ENCODE measurements around the gene MICU1. TPM values are rescaled to one million over a fixed set of nuclear protein-coding genes. Genes with fewer than 3 reads are reported as not detected.

MICU1 gene
- total RNA-seq, 1 experiment from 2014 or later = 39.4 TPM

DNA sequence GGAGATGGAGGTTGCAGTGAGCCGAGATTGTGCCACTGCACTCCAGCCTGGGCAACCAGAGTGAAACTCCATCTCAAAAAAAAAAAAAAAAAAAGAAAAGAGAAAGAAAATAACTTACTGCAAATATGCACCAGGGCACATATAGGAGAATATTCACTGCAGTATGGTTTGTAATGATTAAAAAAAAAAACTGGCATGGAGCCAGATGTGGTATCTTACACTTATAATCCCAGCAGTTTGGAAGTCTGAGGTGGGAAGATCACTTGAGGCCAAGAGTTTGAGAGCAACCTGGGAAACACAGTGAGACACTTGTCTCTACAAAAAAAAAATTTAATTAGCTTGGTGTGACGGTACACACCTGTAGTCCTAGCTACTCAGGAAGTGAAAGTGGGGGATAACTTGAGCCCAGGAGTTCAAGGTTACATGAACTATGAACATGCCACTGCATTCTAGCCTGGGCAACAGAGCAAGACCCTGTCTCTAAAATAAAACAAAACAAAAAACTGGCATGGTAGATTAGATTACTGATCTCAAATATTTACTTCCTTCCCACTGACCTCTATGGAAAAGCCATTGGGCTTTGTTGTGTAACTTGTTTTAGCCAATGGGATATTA lies 85.6 kb downstream of the MICU1 start:
- BruUV-seq (replicated peaks) = no TSS peak
- intact Hi-C loops (cut with micrococcal nuclease) = no loop called here
- ChIA-PET RAD21 (ENCODE audit: low non-redundant PET in 1 of 2, low total read pairs in 2 of 2, uncharacterized antibody in 2 of 2, unreplicated experiment in 2 of 2) (no interaction called here), POLR2A (no interaction called here), CTCF (no interaction called here)
- Histone ChIP-seq H3K79me2 (ENCODE audit: insufficient read depth, low read length) (no peaks in the 10 kb centered on the region), H3K27ac (ENCODE audit: low read depth, low read length) (no peak overlapping the region), H3K9me3 (ENCODE audit: control insufficient read depth in 1 of 2, insufficient read depth in 1 of 2, low read depth in 1 of 2, low read length in 2 of 2) (peaks cover 0 to 6% of the 10 kb centered on the region in 2 experiments; a peak in 1 of 4 replicates), H3K4me2 (ENCODE audit: low read length) (no peak overlapping the region), H2AFZ (ENCODE audit: low read depth, low read length, poor library complexity, severe bottlenecking) (no peak overlapping the region), H3K4me1 (ENCODE audit: control insufficient read depth in 1 of 2, insufficient read depth in 2 of 2, low read length in 2 of 2) (peaks cover 0 to 6% of the 10 kb centered on the region in 2 experiments; a peak in 1 of 4 replicates), H3K4me3 (replicated peaks in 1 of 2; ENCODE audit: low read depth in 1 of 2, low read length in 2 of 2) (no peak overlapping the region), H3K36me3 (ENCODE audit: control insufficient read depth in 1 of 2, insufficient read depth in 2 of 2, low read length in 2 of 2) (0 out of 4 replicates have a peak, but pooled peaks cover 0 to 6% of the 10 kb centered on the region in 2 experiments), H3K9ac (ENCODE audit: low read length) (no peak overlapping the region), H3K9me2 (ENCODE audit: insufficient read depth) (no peaks in the 10 kb centered on the region), H3K27me3 (ENCODE audit: insufficient read depth, low read length) (no peaks in the 10 kb centered on the region), H4K20me1 (ENCODE audit: insufficient read depth) (no peaks in the 10 kb centered on the region)
- TF ChIP-seq SRF (IDR thresholded peaks at IDR 0.05; ENCODE audit: low read depth) = no peak
- TF ChIP-seq, protein P1, sequence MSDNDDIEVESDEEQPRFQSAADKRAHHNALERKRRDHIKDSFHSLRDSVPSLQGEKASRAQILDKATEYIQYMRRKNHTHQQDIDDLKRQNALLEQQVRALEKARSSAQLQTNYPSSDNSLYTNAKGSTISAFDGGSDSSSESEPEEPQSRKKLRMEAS (IDR thresholded peaks at IDR 0.05) = no peak
- TF ChIP-seq CEBPB (IDR thresholded peaks at IDR 0.05; ENCODE audit: low read depth) = no peak
- TF ChIP-seq SIN3A (IDR thresholded peaks at IDR 0.05; ENCODE audit: low read depth) = no peak
- TF ChIP-seq, protein P2, sequence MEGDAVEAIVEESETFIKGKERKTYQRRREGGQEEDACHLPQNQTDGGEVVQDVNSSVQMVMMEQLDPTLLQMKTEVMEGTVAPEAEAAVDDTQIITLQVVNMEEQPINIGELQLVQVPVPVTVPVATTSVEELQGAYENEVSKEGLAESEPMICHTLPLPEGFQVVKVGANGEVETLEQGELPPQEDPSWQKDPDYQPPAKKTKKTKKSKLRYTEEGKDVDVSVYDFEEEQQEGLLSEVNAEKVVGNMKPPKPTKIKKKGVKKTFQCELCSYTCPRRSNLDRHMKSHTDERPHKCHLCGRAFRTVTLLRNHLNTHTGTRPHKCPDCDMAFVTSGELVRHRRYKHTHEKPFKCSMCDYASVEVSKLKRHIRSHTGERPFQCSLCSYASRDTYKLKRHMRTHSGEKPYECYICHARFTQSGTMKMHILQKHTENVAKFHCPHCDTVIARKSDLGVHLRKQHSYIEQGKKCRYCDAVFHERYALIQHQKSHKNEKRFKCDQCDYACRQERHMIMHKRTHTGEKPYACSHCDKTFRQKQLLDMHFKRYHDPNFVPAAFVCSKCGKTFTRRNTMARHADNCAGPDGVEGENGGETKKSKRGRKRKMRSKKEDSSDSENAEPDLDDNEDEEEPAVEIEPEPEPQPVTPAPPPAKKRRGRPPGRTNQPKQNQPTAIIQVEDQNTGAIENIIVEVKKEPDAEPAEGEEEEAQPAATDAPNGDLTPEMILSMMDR (IDR thresholded peaks at IDR 0.05 in 2 of 3, conservative IDR thresholded peaks at IDR 0.05 in 1 of 3; ENCODE audit: borderline replicate concordance in 1 of 3, insufficient read depth in 1 of 3, low read depth in 2 of 3, low read length in 2 of 3) = no peak
- TF ChIP-seq EGR1 (IDR thresholded peaks at IDR 0.05; ENCODE audit: low read depth) = no peak
- no peak for TF ChIP-seq EZH2 (IDR thresholded peaks at IDR 0.05)
- TF ChIP-seq JUND (IDR thresholded peaks at IDR 0.05) = no peak
- ATAC-seq (no peak), DNase-seq (ENCODE audit: low read depth, low spot score) (no peak)

DNA sequence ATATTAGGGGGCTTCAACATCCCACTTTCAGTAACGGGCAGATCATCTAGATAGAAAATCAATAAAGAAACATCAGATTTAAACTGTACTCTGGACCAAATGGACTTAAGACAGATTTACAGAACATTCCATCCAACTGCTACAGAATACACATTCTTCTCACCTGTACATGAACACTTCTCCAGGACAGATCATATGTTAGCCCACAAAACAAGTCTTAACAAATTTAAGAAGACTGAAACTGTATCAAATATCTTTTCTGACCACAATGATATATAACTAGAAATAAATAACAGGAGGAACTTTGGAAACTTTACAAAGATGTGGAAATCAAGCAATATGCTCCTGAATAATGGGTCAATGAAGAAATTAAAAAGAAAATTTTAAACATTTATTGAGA lies 86.7 kb downstream of the MICU1 start:
- ChIA-PET CTCF (no interaction called here), RAD21 (ENCODE audit: low non-redundant PET in 1 of 2, low total read pairs in 2 of 2, uncharacterized antibody in 2 of 2, unreplicated experiment in 2 of 2) (no interaction called here), POLR2A (no interaction called here)
- intact Hi-C loops (cut with micrococcal nuclease) = no loop called here
- BruUV-seq (replicated peaks) = no TSS peak
- TF ChIP-seq FOSL1 (IDR thresholded peaks at IDR 0.05; ENCODE audit: low read depth) = no peak
- Histone ChIP-seq H3K27me3 (ENCODE audit: insufficient read depth, low read length) (no peaks in the 10 kb centered on the region), H3K4me1 (ENCODE audit: control insufficient read depth in 1 of 2, insufficient read depth in 2 of 2, low read length in 2 of 2) (peaks cover 0 to 6% of the 10 kb centered on the region in 2 experiments; a peak in 1 of 4 replicates), H3K9me2 (ENCODE audit: insufficient read depth) (no peaks in the 10 kb centered on the region), H3K9ac (ENCODE audit: low read length) (no peak overlapping the region), H3K9me3 (ENCODE audit: control insufficient read depth in 1 of 2, insufficient read depth in 1 of 2, low read depth in 1 of 2, low read length in 2 of 2) (peaks cover 0 to 6% of the 10 kb centered on the region in 2 experiments; a peak in 1 of 4 replicates), H2AFZ (ENCODE audit: low read depth, low read length, poor library complexity, severe bottlenecking) (no peak overlapping the region), H4K20me1 (ENCODE audit: insufficient read depth) (no peaks in the 10 kb centered on the region), H3K4me2 (ENCODE audit: low read length) (no peak overlapping the region), H3K36me3 (ENCODE audit: control insufficient read depth in 1 of 2, insufficient read depth in 2 of 2, low read length in 2 of 2) (0 out of 4 replicates have a peak, but pooled peaks cover 0 to 6% of the 10 kb centered on the region in 2 experiments), H3K79me2 (ENCODE audit: insufficient read depth, low read length) (no peaks in the 10 kb centered on the region), H3K4me3 (replicated peaks in 1 of 2; ENCODE audit: low read depth in 1 of 2, low read length in 2 of 2) (no peak overlapping the region), H3K27ac (ENCODE audit: low read depth, low read length) (no peak overlapping the region)
- DNase-seq (ENCODE audit: low read depth, low spot score) (no peak), ATAC-seq (no peak)

Data from HCT116 (cell line).